Fibroblast of pulmonary artery (primary cell): Measurements from ENCODE around the gene TTLL11.

Experiments
- DNase-seq: peaks from one replicate; pipeline ENCODE4 v3.0.0-alpha.2; 2010; ENCODE audit warnings: low read depth
- H3K4me3 ChIP-seq: replicated peaks from 2 replicates; pipeline ENCODE4 v1.5.1; 2011; ENCODE audit warnings: low read depth, mild to moderate bottlenecking, control low read depth, low read length, moderate library complexity
- TF ChIP-seq, protein P1 (sequence below): IDR thresholded peaks from 2 replicates; pipeline ENCODE4 v1.5.1; 2011; ENCODE audit warnings: mild to moderate bottlenecking, control low read depth, low read length, inconsistent platforms; ENCODE audit errors: missing control alignments

Gene TTLL11

DNA sequence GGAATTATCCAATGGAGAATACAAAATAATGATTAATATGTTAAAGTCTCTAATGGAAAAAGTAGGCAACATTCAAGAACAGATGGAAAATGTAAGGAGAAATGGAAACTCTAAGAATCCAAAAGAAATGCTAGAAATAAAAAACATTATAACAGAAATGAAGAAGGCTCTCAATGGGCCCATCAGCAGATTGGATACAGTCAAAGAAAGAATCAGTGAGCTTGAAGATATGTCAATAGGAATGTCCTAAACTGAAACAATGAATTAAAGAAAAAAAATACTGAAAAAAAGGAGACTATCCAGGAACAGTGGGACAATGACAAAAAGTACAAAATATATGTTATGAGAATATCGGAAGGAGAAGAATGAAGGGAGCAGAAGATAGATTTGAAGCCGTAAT is 248.5 kb downstream of the TTLL11 start:
- no peak for DNase-seq
- TF ChIP-seq, protein P1, sequence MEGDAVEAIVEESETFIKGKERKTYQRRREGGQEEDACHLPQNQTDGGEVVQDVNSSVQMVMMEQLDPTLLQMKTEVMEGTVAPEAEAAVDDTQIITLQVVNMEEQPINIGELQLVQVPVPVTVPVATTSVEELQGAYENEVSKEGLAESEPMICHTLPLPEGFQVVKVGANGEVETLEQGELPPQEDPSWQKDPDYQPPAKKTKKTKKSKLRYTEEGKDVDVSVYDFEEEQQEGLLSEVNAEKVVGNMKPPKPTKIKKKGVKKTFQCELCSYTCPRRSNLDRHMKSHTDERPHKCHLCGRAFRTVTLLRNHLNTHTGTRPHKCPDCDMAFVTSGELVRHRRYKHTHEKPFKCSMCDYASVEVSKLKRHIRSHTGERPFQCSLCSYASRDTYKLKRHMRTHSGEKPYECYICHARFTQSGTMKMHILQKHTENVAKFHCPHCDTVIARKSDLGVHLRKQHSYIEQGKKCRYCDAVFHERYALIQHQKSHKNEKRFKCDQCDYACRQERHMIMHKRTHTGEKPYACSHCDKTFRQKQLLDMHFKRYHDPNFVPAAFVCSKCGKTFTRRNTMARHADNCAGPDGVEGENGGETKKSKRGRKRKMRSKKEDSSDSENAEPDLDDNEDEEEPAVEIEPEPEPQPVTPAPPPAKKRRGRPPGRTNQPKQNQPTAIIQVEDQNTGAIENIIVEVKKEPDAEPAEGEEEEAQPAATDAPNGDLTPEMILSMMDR = no peak
- no peak overlapping the region for H3K4me3 ChIP-seq

DNA sequence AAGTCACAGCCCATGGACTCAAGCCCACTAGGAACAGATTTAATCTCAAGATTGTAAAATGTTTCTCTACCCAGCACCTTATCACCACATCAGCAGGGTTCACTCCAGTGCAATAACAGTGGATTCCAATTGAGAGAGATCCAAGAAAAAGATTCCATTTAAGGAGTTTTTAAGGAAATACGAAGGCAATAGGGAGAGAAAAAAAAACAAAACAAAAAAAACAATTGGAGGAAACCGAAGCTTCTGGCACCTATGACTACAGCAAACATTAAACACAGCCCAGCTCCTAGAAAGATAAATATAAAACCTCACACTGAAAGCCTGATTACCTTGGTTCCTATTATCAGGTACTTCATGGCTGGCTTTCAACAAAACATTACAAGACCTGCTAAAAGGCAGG is 249.0 kb downstream of the TTLL11 start:
- no peak overlapping the region for H3K4me3 ChIP-seq
- peak; percentile 50 for DNase-seq
- TF ChIP-seq, protein P1 = no peak

DNA sequence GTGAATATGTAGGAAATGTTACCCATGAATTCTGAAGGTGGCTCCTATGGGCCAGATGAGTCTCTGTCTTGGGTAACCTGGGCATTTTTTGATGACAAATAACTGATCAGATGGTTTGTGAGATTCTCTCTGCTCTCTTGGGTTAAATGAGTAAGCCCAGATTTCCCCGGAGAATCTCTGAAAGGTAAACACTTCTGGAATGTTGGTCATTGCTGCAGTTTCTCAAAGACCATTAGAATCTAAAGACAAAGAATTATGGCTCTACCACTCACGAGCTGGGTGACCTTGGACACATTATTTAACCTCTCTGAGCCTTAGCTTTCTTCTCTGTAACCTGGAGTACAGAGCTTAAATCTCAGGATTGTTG is 250.5 kb downstream of the TTLL11 start:
- TF ChIP-seq, protein P1 = no peak
- DNase-seq = peak; percentile 22
- H3K4me3 ChIP-seq = no peak overlapping the region

DNA sequence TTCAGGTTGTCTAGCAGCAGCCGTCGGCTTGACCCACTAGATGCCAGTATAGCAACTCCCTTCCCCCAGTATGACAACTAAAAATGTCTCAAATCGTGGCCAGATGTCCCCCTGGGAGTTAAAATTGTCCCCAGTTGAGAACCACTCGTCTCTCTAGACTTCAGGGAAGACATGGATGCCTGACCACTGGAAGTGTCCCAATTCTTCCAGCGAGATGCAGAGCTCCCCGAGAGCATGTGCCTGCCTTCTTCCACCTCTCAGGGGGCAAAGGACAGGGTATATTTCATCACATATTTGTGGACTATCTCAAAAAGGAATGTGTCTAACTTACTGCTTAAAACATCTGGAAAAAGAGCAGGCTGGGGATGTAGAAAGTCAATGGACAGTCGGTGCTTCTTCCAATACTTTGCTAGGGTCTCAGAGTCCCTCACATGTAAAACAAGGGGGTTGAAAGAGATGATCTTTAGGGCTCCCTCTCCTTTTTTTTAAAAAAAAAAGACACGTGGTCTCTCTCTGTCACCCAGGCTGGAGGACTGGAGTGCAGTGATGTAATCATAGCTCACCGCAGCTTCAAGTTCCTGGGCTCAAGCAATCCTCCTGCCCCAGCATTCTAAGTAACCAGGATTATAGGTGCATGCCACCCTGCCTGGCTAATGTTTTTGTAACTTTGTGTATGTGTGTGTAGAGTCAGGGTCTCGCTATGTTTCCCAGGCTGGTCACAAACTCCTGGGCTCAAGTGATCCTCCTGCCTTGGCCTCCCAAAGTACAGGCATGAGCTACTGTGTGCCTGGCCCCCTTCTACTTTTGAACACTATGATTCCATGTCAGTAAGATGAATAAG is 251.1 kb downstream of the TTLL11 start:
- TF ChIP-seq, protein P1 = no peak
- H3K4me3 ChIP-seq = no peak overlapping the region
- peak; percentile 28 for DNase-seq

DNA sequence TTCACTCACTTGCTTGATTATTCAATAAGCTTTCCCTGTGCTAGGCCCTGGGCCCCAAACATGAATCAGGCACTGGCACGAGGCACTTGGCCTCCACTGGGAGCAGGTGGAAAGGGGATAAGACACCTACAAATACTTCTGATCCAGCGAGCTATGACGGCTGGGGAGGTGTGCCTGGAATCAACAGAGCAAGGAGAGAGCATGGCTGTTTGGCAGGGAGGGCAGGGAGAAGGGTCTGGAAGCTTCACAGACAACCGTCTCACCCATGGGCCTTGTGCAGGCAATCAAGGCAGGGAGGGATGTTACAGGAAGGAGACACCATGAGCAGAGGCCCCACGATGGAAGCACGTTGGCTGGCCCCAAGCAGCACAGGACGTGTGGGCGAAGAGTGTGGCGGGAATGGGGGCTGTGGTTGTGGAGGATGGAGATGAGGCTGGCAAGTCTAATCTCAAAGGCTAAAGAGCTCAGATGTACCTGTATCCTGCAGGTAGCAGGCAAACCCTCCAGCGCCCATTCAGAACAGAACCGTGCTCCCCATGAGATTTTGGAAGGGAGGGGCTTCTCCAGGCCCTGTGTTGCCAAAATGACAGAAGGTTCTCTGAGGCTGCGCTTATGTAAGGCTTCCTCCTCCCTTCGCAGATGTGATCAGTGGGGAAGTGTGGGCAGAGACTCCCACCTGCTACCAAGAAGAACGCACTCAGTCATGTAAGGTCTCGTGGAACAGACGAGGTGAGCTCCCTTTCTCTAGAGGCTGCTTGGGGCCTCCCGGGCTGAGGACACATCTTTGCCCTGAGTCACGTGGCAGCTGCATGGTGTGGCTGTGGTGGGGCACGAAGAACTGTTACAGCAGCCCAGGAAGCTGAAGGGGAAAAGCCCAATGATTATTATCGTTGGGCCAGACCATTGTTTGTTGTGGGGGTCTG is 252.0 kb downstream of the TTLL11 start:
- DNase-seq = no peak
- TF ChIP-seq, protein P1 = no peak
- H3K4me3 ChIP-seq = no peak overlapping the region

DNA sequence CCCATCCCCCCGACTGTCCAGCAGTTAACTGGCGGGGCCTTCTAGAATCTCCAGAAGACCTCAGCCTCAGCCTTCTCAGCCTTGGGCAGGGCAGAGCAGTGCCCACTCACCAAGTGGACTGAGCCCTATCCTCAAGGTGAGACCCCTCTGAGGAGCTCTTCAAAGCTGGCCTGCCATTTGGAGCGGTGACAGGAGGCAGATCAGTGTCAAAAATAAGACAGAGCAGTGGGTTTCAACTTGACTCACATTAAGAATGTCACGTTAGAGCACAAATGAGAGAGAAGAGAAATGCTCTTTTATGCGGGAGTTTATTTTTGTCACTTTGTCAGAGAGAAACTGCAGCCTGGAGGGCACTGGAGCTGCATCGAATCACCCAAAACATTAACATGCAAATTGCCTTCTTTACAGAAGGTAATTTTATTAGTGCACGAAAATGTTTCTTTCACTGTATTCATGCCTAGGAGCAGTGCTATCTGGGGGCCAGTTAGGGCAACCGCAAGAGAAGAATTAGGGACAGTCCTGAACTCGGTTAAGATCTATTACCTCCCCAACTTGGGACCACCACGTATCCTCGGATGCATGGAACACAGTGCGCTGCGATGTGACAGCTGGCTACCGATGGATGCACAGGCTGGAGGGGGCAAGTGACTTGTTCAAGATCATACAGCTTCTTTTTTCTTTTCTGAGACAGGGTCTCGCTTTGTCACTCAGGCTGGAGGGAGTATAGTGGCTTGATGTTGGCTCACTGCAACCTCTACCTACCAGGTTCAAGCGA is 253.2 kb downstream of the TTLL11 start:
- TF ChIP-seq, protein P1 = no peak
- DNase-seq = no peak
- no peak overlapping the region for H3K4me3 ChIP-seq
